GM19395 (cell line): Measurements from ENCODE around the gene PCIF1.
"Not testable (repeated sequence)": the region's sequence is repeated elsewhere in the genome, so short reads cannot be mapped to it uniquely, and the experiment has no call there.

ENCODE experiments used
- ATAC-seq: cut with Tn5 transposase; IDR thresholded peaks from one replicate; pipeline ENCODE4 v1.9.1; 2021; ENCODE audit warnings: mild to moderate bottlenecking, moderate library complexity; ENCODE audit not compliant: unreplicated experiment

The PCIF1 gene

DNA sequence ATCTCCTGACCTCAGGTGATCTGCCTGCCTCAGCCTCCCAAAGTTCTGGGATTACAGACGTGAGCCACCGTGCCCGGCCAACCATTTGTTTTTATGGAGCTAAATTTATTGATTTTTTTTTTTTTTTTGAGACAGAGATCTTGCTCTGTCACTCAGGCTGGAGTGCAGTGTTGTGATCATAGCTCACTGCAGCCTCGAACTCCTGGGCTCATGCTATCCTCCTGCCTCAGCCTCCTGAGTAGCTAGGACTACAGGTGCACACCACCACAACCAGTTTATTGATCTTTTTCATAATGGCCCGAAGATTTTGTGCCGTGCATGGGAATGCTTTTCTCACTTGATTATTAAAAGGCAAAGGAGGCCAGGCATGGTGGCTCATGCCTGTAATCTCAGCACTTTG lies 54.3 kb downstream of the PCIF1 start:
- ATAC-seq = not testable (repeated sequence)

DNA sequence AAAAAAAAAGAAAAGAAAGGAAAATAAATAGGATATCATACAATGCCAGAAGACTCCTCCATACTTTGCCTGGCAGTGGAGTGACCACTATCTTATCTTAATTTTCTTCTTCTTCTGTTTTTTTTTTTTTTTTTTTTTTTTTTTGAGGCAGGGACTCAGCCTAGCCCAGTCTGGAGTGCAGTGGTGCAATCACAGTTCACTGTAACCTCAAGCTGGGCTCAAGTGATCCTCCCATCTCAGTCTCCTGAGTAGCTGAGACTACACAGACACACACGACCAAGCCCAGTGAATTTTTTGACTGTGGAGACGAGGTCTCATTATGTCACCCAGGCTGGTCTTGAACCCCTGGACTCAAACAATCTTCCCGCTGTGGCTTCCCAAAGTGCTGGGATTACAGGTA lies 57.1 kb downstream of the PCIF1 start:
- ATAC-seq = no peak

GRCh38 chr20:45993197-45993951 lies 58.9 kb downstream of the PCIF1 start:
- ATAC-seq = no peak

GRCh38 chr20:45994761-45995493 lies 60.4 kb downstream of the PCIF1 start:
- no peak for ATAC-seq

DNA sequence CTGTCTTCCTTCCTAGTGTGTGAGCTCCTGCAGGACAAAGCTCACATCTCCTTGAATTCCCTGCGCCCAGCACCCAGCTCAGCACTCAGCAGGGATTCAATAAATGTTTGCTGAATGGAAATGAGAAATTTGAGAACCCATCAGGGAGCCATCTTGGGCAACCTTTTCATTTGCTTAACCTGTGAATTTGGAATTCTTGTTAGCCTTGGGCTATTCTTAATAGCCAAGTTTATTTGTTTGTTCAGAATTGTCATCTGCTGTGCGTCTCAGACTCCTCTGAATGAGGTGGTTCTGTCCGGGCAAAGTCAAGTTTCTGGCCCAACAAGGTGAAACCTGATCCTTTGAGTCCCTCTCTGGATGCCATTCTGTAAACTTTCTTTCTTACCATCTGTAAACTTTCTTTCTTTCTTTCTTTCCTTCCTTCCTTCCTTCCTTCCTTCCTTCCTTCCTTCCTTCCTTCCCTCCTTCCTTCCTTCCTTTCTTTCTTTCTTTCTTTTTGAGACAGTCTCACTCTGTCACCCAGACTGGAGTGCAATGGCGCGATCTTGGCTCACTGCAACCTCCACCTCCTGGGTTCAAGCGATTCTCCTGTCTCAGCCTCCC lies 61.1 kb downstream of the PCIF1 start:
- ATAC-seq = not testable (repeated sequence)

- no peak for ATAC-seq
Measured at GRCh38 chr20:45997187-45997586, 62.7 kb downstream of the PCIF1 start.
